GM13976 (cell line): Measurements from ENCODE around the gene CD3E.
A peak's percentile ranks its signal among the peaks of the same experiment; 100 is the strongest.

Source experiments
- DNase-seq: peaks from one replicate; pipeline ENCODE4 v3.0.0; 2012; ENCODE audit warnings: low spot score
- CTCF ChIP-seq: IDR thresholded peaks from 2 replicates; pipeline ENCODE4 v1.5.1; 2012; ENCODE audit warnings: borderline replicate concordance, mild to moderate bottlenecking; ENCODE audit not compliant: insufficient read depth; ENCODE audit errors: extremely low read depth, missing control alignments, control extremely low read depth
- in situ Hi-C: fragments of 300-500 bp; cut with MboI; formaldehyde crosslinking; loops from one replicate; pipeline ENCODE4 v1.12.0; 2022; ENCODE audit warnings: low sequenced_read_pairs, mixed read lengths, inconsistent platforms; ENCODE audit not compliant: unreplicated experiment

The CD3E gene

GRCh38 chr11:118276422-118276821, 28.1 kb upstream of the CD3E start:
- DNase-seq, result no peak
- TF ChIP-seq CTCF, result no peak
- in situ Hi-C loops, result no loop called here

- TF ChIP-seq CTCF, result no peak
- no peak for DNase-seq
- in situ Hi-C loops, result no loop called here
Measured at GRCh38 chr11:118277312-118277711, 27.2 kb upstream of the CD3E start.

GRCh38 chr11:118281284-118281683, 23.2 kb upstream of the CD3E start:
- TF ChIP-seq CTCF, result no peak
- in situ Hi-C loops, result no loop called here
- DNase-seq, result peak; percentile 49

- TF ChIP-seq CTCF, result no peak
- DNase-seq, result no peak
- in situ Hi-C loops, result no loop called here
Measured at GRCh38 chr11:118282606-118283005, 21.9 kb upstream of the CD3E start.

GRCh38 chr11:118283037-118283636, 21.4 kb upstream of the CD3E start:
- DNase-seq, result no peak
- no peak for TF ChIP-seq CTCF
- in situ Hi-C loops, result no loop called here

GRCh38 chr11:118283756-118284350, 20.7 kb upstream of the CD3E start:
- in situ Hi-C loops, result no loop called here
- TF ChIP-seq CTCF, result no peak

More at GRCh38 chr11:118283756-118284350, 20.7 kb upstream of the CD3E start:
- DNase-seq, result no peak
